IMR-90 (cell line): ENCODE results near the gene PTPRCAP. TPM values are rescaled to one million over a fixed set of nuclear protein-coding genes. Genes with fewer than 3 reads are reported as not detected.

ENCODE experiments used
- ATAC-seq: fragments of 200-7000 bp; cut with Tn5 transposase; 2 replicates; pipeline ENCODE4 v1.9.1; 2020; ENCODE audit warnings: low read depth, mild to moderate bottlenecking, moderate library complexity
- BruUV-seq: library from RNA; stranded (reverse); fragments of 400-500 nt; replicated peaks from 2 replicates; lab custom pipeline; 2021; lab: Mats Ljungman, UMichigan
- CTCF ChIA-PET: fragments of 300-600 bp; formaldehyde crosslinking; extraction: SDS; loops from one replicate; lab custom pipeline; 2021; ENCODE audit warnings: antibody characterized with exemption; lab: Yijun Ruan, JAX
- POLR2A ChIA-PET: fragments of 300-600 bp; sonication (Branson Sonifier 250); formaldehyde crosslinking; loops from one replicate; lab custom pipeline; 2022; ENCODE audit warnings: antibody characterized with exemption; ENCODE audit not compliant: unreplicated experiment; lab: Charles Lee
- DNase-seq: peaks from one replicate; pipeline ENCODE4 v3.0.0; 2013
- H2AFZ ChIP-seq: replicated peaks from 2 replicates; pipeline ENCODE3; 2013; ENCODE audit warnings: low read length, mild to moderate bottlenecking; ENCODE audit not compliant: poor library complexity
- H2AK5ac ChIP-seq: 2 replicates; pipeline ENCODE4 v1.6.1; 2013; ENCODE audit warnings: low read depth, low read length, inconsistent platforms
- H2AK9ac ChIP-seq: replicated peaks from 2 replicates; pipeline ENCODE3; 2013; ENCODE audit warnings: mild to moderate bottlenecking, low read depth, low read length, moderate library complexity; ENCODE audit not compliant: poor library complexity
- H2BK120ac ChIP-seq: 2 replicates; pipeline ENCODE4 v1.6.1; 2013; ENCODE audit warnings: low read depth, low read length, inconsistent platforms
- H2BK15ac ChIP-seq: 3 replicates; pipeline ENCODE4 v1.6.1; 2013; ENCODE audit warnings: low read depth, low read length, inconsistent platforms
- H2BK20ac ChIP-seq: 2 replicates; pipeline ENCODE4 v1.6.1; 2013; ENCODE audit warnings: low read depth, mild to moderate bottlenecking, inconsistent platforms, low read length, moderate library complexity
- H2BK5ac ChIP-seq: 2 replicates; pipeline ENCODE4 v1.6.1; 2013; ENCODE audit warnings: mild to moderate bottlenecking, low read depth, low read length, inconsistent platforms; ENCODE audit not compliant: poor library complexity, severe bottlenecking
- H3K14ac ChIP-seq: replicated peaks from 2 replicates; pipeline ENCODE4 v1.6.1; 2013; ENCODE audit warnings: low read depth, low read length, inconsistent platforms
- H3K18ac ChIP-seq: 2 replicates; pipeline ENCODE4 v1.6.1; 2013; ENCODE audit warnings: low read depth, low read length, control low read depth
- H3K23ac ChIP-seq: 2 replicates; pipeline ENCODE4 v1.6.1; 2013; ENCODE audit warnings: low read depth, low read length, inconsistent platforms
- H3K27ac ChIP-seq: 2 replicates; pipeline ENCODE4 v1.5.1; 2013; ENCODE audit warnings: mild to moderate bottlenecking, control low read depth, low read length; ENCODE audit not compliant: insufficient read depth
- H3K27me3 ChIP-seq: 2 replicates; pipeline ENCODE4 v1.6.1; 2013; ENCODE audit warnings: low read length; ENCODE audit not compliant: control insufficient read depth, insufficient read depth
- H3K36me3 ChIP-seq: 2 replicates; pipeline ENCODE4 v1.6.1; 2013; ENCODE audit warnings: low read length, mixed read lengths; ENCODE audit not compliant: control insufficient read depth, insufficient read depth
- H3K4ac ChIP-seq: 2 replicates; pipeline ENCODE4 v1.6.1; 2013; ENCODE audit warnings: low read depth, low read length, inconsistent platforms
- H3K4me1 ChIP-seq: 2 replicates; pipeline ENCODE4 v1.6.1; 2013; ENCODE audit warnings: low read length, mixed read lengths; ENCODE audit not compliant: control insufficient read depth, insufficient read depth
- H3K4me2 ChIP-seq: 2 replicates; pipeline ENCODE4 v1.6.1; 2013; ENCODE audit warnings: low read depth, mild to moderate bottlenecking, control low read depth, low read length, moderate library complexity
- H3K4me3 ChIP-seq: 2 replicates; pipeline ENCODE4 v1.5.1; 2013; ENCODE audit warnings: low read depth, mild to moderate bottlenecking, control low read depth, low read length, moderate library complexity; ENCODE audit not compliant: insufficient read depth
- H3K56ac ChIP-seq: 2 replicates; pipeline ENCODE4 v1.6.1; 2013; ENCODE audit warnings: low read length, inconsistent platforms; ENCODE audit not compliant: insufficient read depth; ENCODE audit errors: extremely low read depth
- H3K79me1 ChIP-seq, 2 experiments: 2 replicates each; pipeline ENCODE4 v1.6.1; 2013; ENCODE audit warnings: low read length in 2 of 2, inconsistent platforms in 1 of 2, low read depth in 1 of 2
- H3K9ac ChIP-seq: 2 replicates; pipeline ENCODE4 v1.6.1; 2013; ENCODE audit warnings: low read depth, low read length, control low read depth
- H3K9me1 ChIP-seq: 2 replicates; pipeline ENCODE4 v1.6.1; 2013; ENCODE audit warnings: low read length, inconsistent platforms; ENCODE audit not compliant: insufficient read depth
- H3K9me3 ChIP-seq: 2 replicates; pipeline ENCODE4 v1.6.1; 2013; ENCODE audit warnings: low read length; ENCODE audit not compliant: control insufficient read depth, insufficient read depth
- H4K20me1 ChIP-seq: 2 replicates; pipeline ENCODE4 v1.6.1; 2013; ENCODE audit warnings: low read length, inconsistent platforms; ENCODE audit not compliant: insufficient read depth
- H4K5ac ChIP-seq: 2 replicates; pipeline ENCODE4 v1.6.1; 2013; ENCODE audit warnings: mild to moderate bottlenecking, low read depth, low read length, control low read depth
- H4K8ac ChIP-seq, 2 experiments: 2 replicates each; pipeline ENCODE4 v1.6.1; 2013; ENCODE audit warnings: low read depth in 2 of 2, low read length in 2 of 2, control low read depth in 1 of 2, inconsistent platforms in 1 of 2
- H4K91ac ChIP-seq: 2 replicates; pipeline ENCODE4 v1.6.1; 2013; ENCODE audit warnings: low read depth, low read length, inconsistent platforms; ENCODE audit not compliant: insufficient read depth
- BHLHE40 ChIP-seq: fragments of 150-350 bp; IDR thresholded peaks from 2 replicates; pipeline ENCODE4 v1.6.1; 2016; ENCODE audit warnings: mild to moderate bottlenecking, low read depth, low read length
- CHD1 ChIP-seq: IDR thresholded peaks from 2 replicates; pipeline ENCODE4 v1.6.1; 2012; ENCODE audit warnings: low read depth, low read length, improper control_type of control experiment
- CTCF ChIP-seq: conservative IDR thresholded peaks from 2 replicates; pipeline ENCODE4 v1.5.1; 2012; ENCODE audit warnings: mild to moderate bottlenecking, low read depth, low read length, improper control_type of control experiment
- ELK1 ChIP-seq: fragments of 150-350 bp; IDR thresholded peaks from 2 replicates; pipeline ENCODE4 v1.6.1; 2016; ENCODE audit warnings: low read depth, mild to moderate bottlenecking, low read length, moderate library complexity, borderline replicate concordance
- FOS ChIP-seq: fragments of 150-350 bp; IDR thresholded peaks from 2 replicates; pipeline ENCODE4 v1.6.1; 2016; ENCODE audit warnings: low read depth, low read length
- MAZ ChIP-seq: IDR thresholded peaks from 2 replicates; pipeline ENCODE4 v1.6.1; 2012; ENCODE audit warnings: low read depth, mild to moderate bottlenecking, low read length, improper control_type of control experiment, moderate library complexity, borderline replicate concordance
- MXI1 ChIP-seq: IDR thresholded peaks from 2 replicates; pipeline ENCODE4 v1.6.1; 2012; ENCODE audit warnings: low read depth, mild to moderate bottlenecking, low read length, moderate library complexity, borderline replicate concordance
- RAD21 ChIP-seq: IDR thresholded peaks from 2 replicates; pipeline ENCODE4 v1.6.1; 2012; ENCODE audit warnings: low read length, improper control_type of control experiment
- RCOR1 ChIP-seq: IDR thresholded peaks from 2 replicates; pipeline ENCODE4 v1.6.1; 2012; ENCODE audit warnings: mild to moderate bottlenecking, low read length, improper control_type of control experiment; ENCODE audit not compliant: insufficient replicate concordance
- RFX5 ChIP-seq: IDR thresholded peaks from 2 replicates; pipeline ENCODE4 v1.8.0; 2012; ENCODE audit warnings: low read depth, mild to moderate bottlenecking, low read length, moderate library complexity
- SMC3 ChIP-seq: fragments of 150-350 bp; IDR thresholded peaks from 2 replicates; pipeline ENCODE4 v1.6.1; 2016; ENCODE audit warnings: low read depth, mild to moderate bottlenecking, antibody characterized with exemption, low read length, moderate library complexity
- WGBS, 2 experiments: methylation state at CpG; one replicate each; pipeline versions ENCODE4 v1.1.5 to v1.1.7; 2013; ENCODE audit warnings: missing lambda C conversion rate in 2 of 2; ENCODE audit not compliant: insufficient read length in 1 of 2; ENCODE audit errors: extremely low coverage in 2 of 2; 5-methylcytosine and 5-hydroxymethylcytosine counted together
- dilution Hi-C: fragments of 300-500 bp; cut with HindIII; formaldehyde crosslinking; loops from one replicate; pipeline ENCODE4 v1.14.3; 2018; ENCODE audit warnings: low sequenced_read_pairs; ENCODE audit not compliant: unreplicated experiment
- in situ Hi-C: fragments of 300-500 bp; cut with MboI; formaldehyde crosslinking; loops from 3 replicates; pipeline ENCODE4 v1.14.3; 2019; ENCODE audit warnings: low sequenced_read_pairs, inconsistent platforms, mixed read lengths
- intact Hi-C: fragments of 100-400 bp; cut with micrococcal nuclease; formaldehyde crosslinking; loops from 2 replicates; pipeline ENCODE4 v1.10.0; 2022
- polyA plus RNA-seq, 3 experiments: library from polyadenylated mRNA; depleted of rRNA; stranded (reverse); fragments of >200 nt; gene quantifications; 2 replicates each; pipeline ENCODE4 v1.2.3, GENCODE V29; 2012; ENCODE audit warnings: low replicate concordance in 1 of 3
- total RNA-seq: library from RNA; depleted of rRNA; stranded (reverse); fragments of >200 nt; gene quantifications from 2 replicates; pipeline ENCODE4 v1.2.3, GENCODE V29; 2012
- TF ChIP-seq, protein P1 (sequence below): fragments of 150-350 bp; IDR thresholded peaks from 2 replicates; pipeline ENCODE4 v1.6.1; 2017; ENCODE audit warnings: mild to moderate bottlenecking, antibody characterized with exemption, low read length, low read depth

The PTPRCAP gene
- total and polyA plus RNA-seq, 2 of the 4 experiments (the other 2 are of a cell fraction): 0.24 TPM; not detected in 1

GRCh38 chr11:67452141-67452952 lies 14.9 kb upstream of the PTPRCAP start, which contains the start of gene GPR152:
TSS of gene GPR152 (minus strand) at chr11:67452729. CDS start at chr11:67452724, 5 bp downstream.
- no peak within 1 kb of the TSS for H2AK9ac ChIP-seq
- no peak within 1 kb of the TSS for H2AK5ac ChIP-seq
- ATAC-seq: no peak
- no peaks in the 10 kb centered on the region for H3K36me3 ChIP-seq
- no peak within 1 kb of the TSS for H3K23ac ChIP-seq
- ChIA-PET POLR2A (no interaction called here), CTCF (no interaction called here)
- no peak for DNase-seq
- H3K56ac ChIP-seq: no peak within 1 kb of the TSS
- 85% methylated on average over 28 of the region's 33 CpGs; no CpG with 5 or more reads in 1 of the 2 experiments for WGBS, 2 experiments
- peaks cover 23% of the 10 kb centered on the region; the same call in 1 of the 2 replicates for H3K27me3 ChIP-seq
- in situ Hi-C loops: no loop called here
- H3K4me3 ChIP-seq: no peak within 1 kb of the TSS
- dilution Hi-C loops: no loop called here
- no peak within 1 kb of the TSS for H4K91ac ChIP-seq
- H4K8ac ChIP-seq: no peak within 1 kb of the TSS
- H3K18ac ChIP-seq: no peak within 1 kb of the TSS
- no TSS peak for BruUV-seq
- TF ChIP-seq CTCF: no peak
- no peak for TF ChIP-seq FOS
- no peak for TF ChIP-seq RCOR1
- no peak for TF ChIP-seq ELK1
- TF ChIP-seq, protein P1, sequence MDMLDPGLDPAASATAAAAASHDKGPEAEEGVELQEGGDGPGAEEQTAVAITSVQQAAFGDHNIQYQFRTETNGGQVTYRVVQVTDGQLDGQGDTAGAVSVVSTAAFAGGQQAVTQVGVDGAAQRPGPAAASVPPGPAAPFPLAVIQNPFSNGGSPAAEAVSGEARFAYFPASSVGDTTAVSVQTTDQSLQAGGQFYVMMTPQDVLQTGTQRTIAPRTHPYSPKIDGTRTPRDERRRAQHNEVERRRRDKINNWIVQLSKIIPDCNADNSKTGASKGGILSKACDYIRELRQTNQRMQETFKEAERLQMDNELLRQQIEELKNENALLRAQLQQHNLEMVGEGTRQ: no peak
- no peak for TF ChIP-seq RFX5
- no peak for TF ChIP-seq SMC3
- no peak for TF ChIP-seq RAD21
- TF ChIP-seq BHLHE40: no peak
- TF ChIP-seq MXI1: no peak
- no peak for TF ChIP-seq MAZ
- TF ChIP-seq CHD1: no peak
- H3K79me1 ChIP-seq: no peaks in the 10 kb centered on the region
- no peak within 1 kb of the TSS for H3K4ac ChIP-seq
- no peaks in the 10 kb centered on the region for H4K20me1 ChIP-seq
- H3K9me3 ChIP-seq: no peaks in the 10 kb centered on the region
- H3K4me2 ChIP-seq: no peak within 1 kb of the TSS
- H2BK120ac ChIP-seq: no peak within 1 kb of the TSS
- H2BK15ac ChIP-seq: no peak within 1 kb of the TSS
- no peak within 1 kb of the TSS for H3K14ac ChIP-seq
- H2BK20ac ChIP-seq: no peak within 1 kb of the TSS
- no peak within 1 kb of the TSS for H4K5ac ChIP-seq
- intact Hi-C loops: no loop called here
- no peak within 1 kb of the TSS for H3K27ac ChIP-seq
- no peak within 1 kb of the TSS for H2BK5ac ChIP-seq
- peak within 1 kb of the TSS; percentile 58 for H2AFZ ChIP-seq
- H3K9ac ChIP-seq: no peak within 1 kb of the TSS
- no peaks in the 10 kb centered on the region for H3K4me1 ChIP-seq
- H3K9me1 ChIP-seq: no peaks in the 10 kb centered on the region
